ENCODE data around the gene CACNA1I. TPM values are rescaled to one million over a fixed set of nuclear protein-coding genes. Genes with fewer than 3 reads are reported as not detected.

Gene CACNA1I
- total RNA-seq, 1 donor from 2014 or later: 0.11 TPM

DNA sequence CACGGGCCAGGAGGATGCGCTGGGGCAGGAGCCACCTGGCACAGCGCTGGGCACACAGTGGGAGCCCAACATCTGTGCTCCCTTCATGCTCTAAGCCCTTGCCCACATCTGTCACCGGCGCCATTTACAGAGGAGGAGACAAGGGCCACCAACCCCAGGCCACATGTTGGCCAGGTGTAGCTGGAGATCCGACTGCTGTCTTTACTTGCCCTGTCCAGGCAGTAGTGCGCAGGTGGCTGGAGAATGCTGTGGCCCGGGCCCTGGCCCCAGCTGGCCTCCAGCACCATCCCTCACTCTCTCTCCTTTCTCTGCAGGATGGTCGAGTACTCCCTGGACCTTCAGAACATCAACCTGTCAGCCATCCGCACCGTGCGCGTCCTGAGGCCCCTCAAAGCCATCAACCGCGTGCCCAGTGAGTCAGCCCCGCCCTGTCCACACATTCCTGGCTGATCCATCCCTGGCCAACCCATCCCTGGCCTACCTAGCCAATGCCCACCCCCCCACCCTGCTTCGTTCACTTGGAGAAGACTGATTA lies 48.5 kb downstream of the CACNA1I start:
- Mint-ChIP-seq H3K4me1 (peaks cover 9% of the 10 kb centered on the region), H3K27me3 (ENCODE audit: insufficient read depth, low read depth) (peaks cover 24% of the 10 kb centered on the region), H3K27ac (no peak overlapping the region), H3K36me3 (no peaks in the 10 kb centered on the region), H3K4me3 (peak overlapping the region; percentile 33), H3K9me3 (no peaks in the 10 kb centered on the region)
- Histone ChIP-seq H3K27me3 (no peaks in the 10 kb centered on the region), H3K9me3 (ENCODE audit: low read depth) (no peaks in the 10 kb centered on the region), H3K4me3 (no peak overlapping the region), H3K9ac (no peak overlapping the region), H3K4me1 (peaks cover 8% of the 10 kb centered on the region), H3K4me2 (no peak overlapping the region), H3F3A (ENCODE audit: low read depth) (no peaks in the 10 kb centered on the region), H3K79me2 (ENCODE audit: low read depth) (no peaks in the 10 kb centered on the region), H2AFZ (replicated peaks) (no peak overlapping the region), H3K27ac (no peak overlapping the region), H4K20me1 (ENCODE audit: low read depth) (no peaks in the 10 kb centered on the region), H3K36me3 (no peaks in the 10 kb centered on the region)
- no peak for TF ChIP-seq EZH2phosphoT487 (IDR thresholded peaks at IDR 0.05)
- no peak for TF ChIP-seq CTCF (IDR thresholded peaks at IDR 0.05)
- no peak for TF ChIP-seq EZH2 (IDR thresholded peaks at IDR 0.05)
- no peak for DNase-seq (ENCODE audit: low spot score)

DNA sequence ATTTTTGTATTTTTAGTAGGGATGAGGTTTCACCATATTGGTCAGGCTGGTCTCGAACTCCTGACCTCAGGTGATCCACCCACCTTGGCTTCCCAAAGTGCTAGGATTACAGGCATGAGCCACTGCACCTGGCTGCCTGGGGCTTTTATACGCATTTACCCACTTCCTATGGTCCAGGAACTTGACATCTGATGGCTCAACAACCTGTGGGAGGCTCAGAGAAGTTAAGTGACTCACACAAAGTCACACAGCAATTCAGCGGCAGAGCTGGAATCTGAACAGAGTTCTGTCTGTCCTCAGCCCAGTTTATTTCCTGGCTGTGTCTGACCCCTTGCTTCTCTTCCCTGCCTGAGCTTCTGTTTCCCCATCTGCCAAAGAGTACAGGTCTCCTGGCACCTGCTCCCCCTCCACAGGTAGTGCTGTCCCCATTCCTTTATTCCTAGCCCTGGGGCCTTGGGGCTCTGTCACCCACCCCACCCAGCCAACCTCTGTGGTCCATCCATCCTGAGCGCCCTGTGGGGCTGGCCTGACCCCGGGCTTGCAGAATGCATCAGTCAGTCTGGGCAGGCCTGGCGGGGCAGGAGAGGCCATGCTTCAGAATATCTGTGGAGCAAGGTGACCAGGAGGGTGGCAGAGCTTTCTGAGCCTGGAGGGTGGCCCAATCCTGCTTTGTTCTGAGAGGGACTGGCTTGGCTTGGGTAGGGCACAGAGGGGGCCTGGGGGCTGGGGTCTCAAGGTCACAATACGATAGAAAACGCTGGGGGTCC lies 50.6 kb downstream of the CACNA1I start:
- Mint-ChIP-seq H3K9me3 (no peaks in the 10 kb centered on the region), H3K36me3 (no peaks in the 10 kb centered on the region), H3K4me3 (no peak overlapping the region), H3K27me3 (ENCODE audit: insufficient read depth, low read depth) (peaks cover 22% of the 10 kb centered on the region), H3K27ac (no peak overlapping the region), H3K4me1 (peaks cover 19% of the 10 kb centered on the region)
- H3K36me3 ChIP-seq: no peaks in the 10 kb centered on the region
- no peaks in the 10 kb centered on the region for H3F3A ChIP-seq (ENCODE audit: low read depth)
- H3K4me2 ChIP-seq: no peak overlapping the region
- no peaks in the 10 kb centered on the region for H4K20me1 ChIP-seq (ENCODE audit: low read depth)
- no peak overlapping the region for H3K4me3 ChIP-seq
- H2AFZ ChIP-seq (replicated peaks): no peak overlapping the region
- H3K27ac ChIP-seq: no peak overlapping the region
- H3K9me3 ChIP-seq (ENCODE audit: low read depth): no peaks in the 10 kb centered on the region
- no peak for DNase-seq (ENCODE audit: low spot score)
- TF ChIP-seq EZH2 (IDR thresholded peaks at IDR 0.05) (no peak), EZH2phosphoT487 (IDR thresholded peaks at IDR 0.05) (no peak), CTCF (IDR thresholded peaks at IDR 0.05) (no peak)
- H3K4me1 ChIP-seq: no peaks in the 10 kb centered on the region
- no peaks in the 10 kb centered on the region for H3K79me2 ChIP-seq (ENCODE audit: low read depth)
- H3K27me3 ChIP-seq: no peaks in the 10 kb centered on the region
- H3K9ac ChIP-seq: no peak overlapping the region

GRCh38 chr22:39621826-39622225 lies 51.3 kb downstream of the CACNA1I start:
- H3K27me3 Mint-ChIP-seq (ENCODE audit: insufficient read depth, low read depth): peaks cover 22% of the 10 kb centered on the region
- no peak overlapping the region for H3K27ac Mint-ChIP-seq
- H3K36me3 Mint-ChIP-seq: no peaks in the 10 kb centered on the region
- no peak overlapping the region for H3K4me3 Mint-ChIP-seq
- no peaks in the 10 kb centered on the region for H3K36me3 ChIP-seq
- H3K4me3 ChIP-seq: no peak overlapping the region
- H4K20me1 ChIP-seq (ENCODE audit: low read depth): no peaks in the 10 kb centered on the region
- no peaks in the 10 kb centered on the region for H3K27me3 ChIP-seq
- no peak for TF ChIP-seq EZH2 (IDR thresholded peaks at IDR 0.05)
- no peak for TF ChIP-seq EZH2phosphoT487 (IDR thresholded peaks at IDR 0.05)
- TF ChIP-seq CTCF (IDR thresholded peaks at IDR 0.05): no peak
- H3K4me2 ChIP-seq: no peak overlapping the region
- no peak overlapping the region for H3K27ac ChIP-seq
- no peaks in the 10 kb centered on the region for H3K9me3 ChIP-seq (ENCODE audit: low read depth)
- peaks cover 21% of the 10 kb centered on the region for H3K4me1 Mint-ChIP-seq
- H3K4me1 ChIP-seq: no peaks in the 10 kb centered on the region
- H3K79me2 ChIP-seq (ENCODE audit: low read depth): no peaks in the 10 kb centered on the region
- H3K9ac ChIP-seq: no peak overlapping the region
- H3K9me3 Mint-ChIP-seq: no peaks in the 10 kb centered on the region
- DNase-seq (ENCODE audit: low spot score): no peak
- H2AFZ ChIP-seq (replicated peaks): no peak overlapping the region
- no peaks in the 10 kb centered on the region for H3F3A ChIP-seq (ENCODE audit: low read depth)
